Measurements from ENCODE around the gene CISH.

The CISH gene

DNA sequence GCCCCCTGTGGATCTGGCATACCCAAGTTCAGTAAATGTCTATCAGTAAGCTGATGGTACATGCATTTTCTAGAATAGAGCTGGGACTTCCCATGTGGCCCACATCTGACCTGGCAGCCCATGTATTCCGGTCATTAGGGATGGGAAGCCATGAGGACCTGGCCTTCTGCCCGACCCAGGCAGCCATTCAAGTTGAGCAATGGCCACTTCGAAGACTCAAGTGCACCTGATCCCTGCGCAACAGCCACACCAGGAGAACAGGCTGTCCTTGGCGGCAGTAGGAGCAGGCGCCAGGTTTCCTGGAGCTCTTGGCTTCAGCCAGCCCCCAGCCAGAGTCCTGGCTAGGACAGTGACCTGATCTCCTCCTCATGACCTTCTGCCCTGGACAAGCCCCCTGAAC, 27.7 kb downstream of the CISH start:
- H3K4me3 ChIP-seq (ENCODE audit: low read depth, low read length) = no peak overlapping the region
- TF ChIP-seq, protein P1, sequence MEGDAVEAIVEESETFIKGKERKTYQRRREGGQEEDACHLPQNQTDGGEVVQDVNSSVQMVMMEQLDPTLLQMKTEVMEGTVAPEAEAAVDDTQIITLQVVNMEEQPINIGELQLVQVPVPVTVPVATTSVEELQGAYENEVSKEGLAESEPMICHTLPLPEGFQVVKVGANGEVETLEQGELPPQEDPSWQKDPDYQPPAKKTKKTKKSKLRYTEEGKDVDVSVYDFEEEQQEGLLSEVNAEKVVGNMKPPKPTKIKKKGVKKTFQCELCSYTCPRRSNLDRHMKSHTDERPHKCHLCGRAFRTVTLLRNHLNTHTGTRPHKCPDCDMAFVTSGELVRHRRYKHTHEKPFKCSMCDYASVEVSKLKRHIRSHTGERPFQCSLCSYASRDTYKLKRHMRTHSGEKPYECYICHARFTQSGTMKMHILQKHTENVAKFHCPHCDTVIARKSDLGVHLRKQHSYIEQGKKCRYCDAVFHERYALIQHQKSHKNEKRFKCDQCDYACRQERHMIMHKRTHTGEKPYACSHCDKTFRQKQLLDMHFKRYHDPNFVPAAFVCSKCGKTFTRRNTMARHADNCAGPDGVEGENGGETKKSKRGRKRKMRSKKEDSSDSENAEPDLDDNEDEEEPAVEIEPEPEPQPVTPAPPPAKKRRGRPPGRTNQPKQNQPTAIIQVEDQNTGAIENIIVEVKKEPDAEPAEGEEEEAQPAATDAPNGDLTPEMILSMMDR (IDR thresholded peaks at IDR 0.05; ENCODE audit: low read depth, low read length, missing control alignments) = no peak
- no peak for DNase-seq (ENCODE audit: low read depth)

DNA sequence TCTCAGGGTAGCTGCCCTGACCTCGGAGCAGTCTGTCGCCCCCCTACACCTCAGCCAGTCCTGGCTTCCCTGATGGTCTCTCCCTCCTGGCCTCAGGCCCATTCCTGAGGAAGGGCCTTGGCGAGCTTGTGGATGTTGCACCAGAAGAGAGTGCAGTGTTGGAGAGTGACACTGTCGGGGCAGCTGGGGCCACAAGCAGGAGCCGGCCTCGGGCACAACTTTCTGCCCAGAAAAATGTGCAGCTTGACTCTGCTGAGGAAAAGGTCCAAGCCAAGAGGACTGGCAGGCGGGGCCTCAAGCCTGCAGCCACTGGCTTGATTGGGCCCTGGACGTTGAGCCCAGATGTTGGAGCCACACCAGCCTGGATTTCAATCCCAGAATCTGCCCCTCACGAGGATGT, 29.5 kb downstream of the CISH start:
- DNase-seq (ENCODE audit: low read depth) = no peak
- TF ChIP-seq, protein P1 (IDR thresholded peaks at IDR 0.05; ENCODE audit: low read depth, low read length, missing control alignments) = no peak
- H3K4me3 ChIP-seq (ENCODE audit: low read depth, low read length) = no peak overlapping the region

DNA sequence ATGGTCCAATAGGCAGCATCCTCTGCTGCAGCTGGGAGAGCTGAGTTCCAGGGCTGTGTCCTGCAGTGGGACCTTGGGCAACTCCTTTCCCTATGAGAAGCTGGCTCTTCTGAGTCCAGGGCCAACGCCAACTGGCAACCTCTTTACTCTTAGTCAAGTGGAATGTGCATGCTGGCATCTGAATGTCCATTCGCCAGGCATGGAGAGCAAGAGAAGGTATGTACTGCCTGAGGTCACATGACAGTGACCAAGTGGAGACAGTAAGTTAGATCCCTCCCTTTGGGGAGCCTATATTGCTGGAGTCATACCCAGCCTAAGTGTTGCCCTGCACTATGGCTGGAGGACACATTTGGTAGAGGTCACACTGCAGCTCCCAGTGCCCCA, 30.1 kb downstream of the CISH start:
- H3K4me3 ChIP-seq (ENCODE audit: low read depth, low read length) = no peak overlapping the region
- TF ChIP-seq, protein P1 (IDR thresholded peaks at IDR 0.05; ENCODE audit: low read depth, low read length, missing control alignments) = no peak

DNA sequence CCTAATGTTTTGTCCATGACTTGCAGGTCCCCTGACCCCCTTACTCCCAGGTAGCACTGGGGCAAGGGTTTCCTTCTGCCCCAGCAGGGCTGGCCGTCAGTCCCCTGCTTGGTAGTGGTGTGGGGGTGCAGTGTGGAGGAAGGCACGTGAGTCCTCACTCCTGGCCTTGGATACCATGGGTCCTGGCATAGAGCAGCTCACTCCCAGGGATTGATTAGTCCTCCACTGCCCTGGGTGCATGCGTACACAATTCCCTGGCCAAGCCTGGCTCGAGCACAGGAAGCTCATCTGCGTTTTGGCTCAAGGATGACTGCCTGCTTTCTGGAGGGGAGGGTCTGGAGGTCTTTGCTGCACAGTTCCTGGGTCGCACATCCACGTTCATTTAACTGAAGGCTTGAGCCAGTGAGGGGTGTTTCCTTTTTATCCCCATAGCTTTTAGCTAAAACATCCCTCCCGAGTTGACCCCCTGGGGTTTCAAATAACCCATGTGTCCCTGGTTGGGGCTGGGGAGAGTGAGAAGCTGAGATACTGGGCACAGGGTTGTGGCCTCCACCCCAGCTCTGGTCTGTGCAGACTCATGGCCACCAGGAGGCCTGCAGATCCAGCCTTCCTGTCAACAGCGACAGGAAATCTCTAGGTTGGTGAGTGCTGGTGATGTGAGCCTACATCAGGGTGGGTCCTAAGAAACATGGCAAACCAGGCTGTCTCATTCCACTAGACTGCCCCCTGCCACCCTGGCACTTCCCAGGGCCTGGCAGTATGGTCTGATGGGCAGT, 30.7 kb downstream of the CISH start:
- no peak overlapping the region for H3K4me3 ChIP-seq (ENCODE audit: low read depth, low read length)
- DNase-seq (ENCODE audit: low read depth) = no peak
- TF ChIP-seq, protein P1 (IDR thresholded peaks at IDR 0.05; ENCODE audit: low read depth, low read length, missing control alignments) = no peak

More for the DNA sequence above, 30.1 kb downstream of the CISH start:
- no peak for DNase-seq (ENCODE audit: low read depth)

DNA sequence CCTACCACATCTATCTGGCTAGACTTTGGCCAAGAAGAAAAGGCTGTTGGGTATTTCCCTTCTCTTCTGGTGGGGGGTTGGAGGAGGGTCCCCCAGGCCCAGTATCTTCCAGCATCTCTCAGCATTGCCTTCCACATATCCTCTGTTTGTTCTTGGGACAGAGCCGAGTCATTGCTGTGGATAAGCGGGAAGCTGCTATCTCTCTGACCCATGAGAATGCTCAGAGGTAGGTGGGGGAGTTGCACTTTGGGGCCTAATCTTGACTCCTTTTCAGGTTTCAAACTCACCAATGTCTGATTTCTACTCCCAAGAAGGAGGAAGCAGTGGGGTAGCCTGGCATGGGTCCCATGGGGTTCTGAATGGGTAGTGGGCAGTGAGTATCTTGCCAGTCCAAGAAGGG, 34.2 kb downstream of the CISH start:
- H3K4me3 ChIP-seq (ENCODE audit: low read depth, low read length) = no peak overlapping the region
- TF ChIP-seq, protein P1 (IDR thresholded peaks at IDR 0.05; ENCODE audit: low read depth, low read length, missing control alignments) = no peak
- DNase-seq (ENCODE audit: low read depth) = no peak

DNA sequence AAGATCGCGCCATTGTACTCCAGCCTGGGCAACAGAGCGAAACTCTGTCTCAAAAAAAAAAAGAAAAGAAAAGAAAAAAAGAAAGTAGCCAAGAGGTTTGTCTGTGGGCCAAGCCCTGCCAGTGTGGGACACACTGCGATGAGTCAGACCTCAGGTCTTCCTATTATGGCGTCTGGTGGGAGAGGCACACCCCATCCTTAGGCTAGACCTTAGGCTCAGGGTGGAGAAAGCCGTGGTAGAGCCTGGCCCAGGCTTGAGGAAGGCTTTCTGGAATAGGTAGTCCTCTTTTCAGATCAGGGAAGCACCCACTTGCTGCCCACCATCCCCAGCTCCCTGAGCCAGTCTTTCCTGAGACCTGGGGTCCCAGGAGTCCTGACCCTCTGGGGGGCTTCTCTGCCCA, 36.2 kb downstream of the CISH start:
- DNase-seq (ENCODE audit: low read depth) = no peak
- TF ChIP-seq, protein P1 (IDR thresholded peaks at IDR 0.05; ENCODE audit: low read depth, low read length, missing control alignments) = no peak
- no peak overlapping the region for H3K4me3 ChIP-seq (ENCODE audit: low read depth, low read length)

DNA sequence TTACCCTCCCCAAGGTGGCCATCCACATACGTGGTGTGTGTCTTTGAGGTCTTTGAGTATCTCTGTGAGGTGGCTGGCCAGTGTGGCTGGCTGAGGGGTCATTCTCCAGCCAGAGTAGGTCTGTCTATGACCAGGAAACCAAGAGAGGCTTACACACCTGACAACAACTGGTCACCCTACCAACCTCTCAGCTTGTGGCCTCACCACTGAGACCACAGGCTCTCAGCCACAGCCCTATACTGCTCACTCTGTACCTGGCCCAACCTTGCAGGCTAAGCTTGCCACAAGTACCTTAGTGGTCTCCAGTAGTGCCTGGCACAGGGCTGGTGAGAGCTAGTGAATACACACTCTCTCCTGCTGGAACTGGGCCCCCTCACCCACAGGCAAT, 37.1 kb downstream of the CISH start:
- no peak for DNase-seq (ENCODE audit: low read depth)
- no peak overlapping the region for H3K4me3 ChIP-seq (ENCODE audit: low read depth, low read length)
- TF ChIP-seq, protein P1 (IDR thresholded peaks at IDR 0.05; ENCODE audit: low read depth, low read length, missing control alignments) = no peak

Measured in GM12864 (cell line).